Hepatocyte (in vitro differentiated cells): ENCODE data around the gene ENTPD2.

Experiments used
- CTCF ChIP-seq: fragments of 200-600 bp; sonication (generic); IDR thresholded peaks from 2 replicates; pipeline ENCODE4 v1.5.1; 2016; ENCODE audit warnings: antibody characterized with exemption, mild to moderate bottlenecking; ENCODE audit not compliant: poor library complexity
- EZH2 ChIP-seq: fragments of 200-600 bp; sonication (generic); IDR thresholded peaks from 2 replicates; pipeline ENCODE4 v1.6.1; 2016; ENCODE audit warnings: antibody characterized with exemption, mild to moderate bottlenecking, borderline replicate concordance
- EZH2phosphoT487 ChIP-seq: fragments of 200-600 bp; sonication (generic); IDR thresholded peaks from one replicate; pipeline ENCODE4 v1.6.1; 2018; ENCODE audit warnings: antibody characterized with exemption, mild to moderate bottlenecking, low read depth, moderate library complexity; ENCODE audit not compliant: unreplicated experiment, severe bottlenecking

- TF ChIP-seq CTCF, result no peak
- TF ChIP-seq EZH2, result no peak
- no peak for TF ChIP-seq EZH2phosphoT487
These were observed 11.0 kb upstream of the ENTPD2 start for GRCh38 chr9:137064880-137065164.
